ENCODE data around the gene CHCHD6.

GRCh38 chr3:126970101-126970500 lies 266.1 kb downstream of the CHCHD6 start:
- no peak for TF ChIP-seq CTCF (IDR thresholded peaks at IDR 0.05; ENCODE audit: poor library complexity, severe bottlenecking)
- TF ChIP-seq RAD21 (conservative IDR thresholded peaks at IDR 0.05): no peak
- no peak for TF ChIP-seq EZH2 (IDR thresholded peaks at IDR 0.05; ENCODE audit: borderline replicate concordance, insufficient read depth, low read length, poor library complexity, severe bottlenecking)
- TF ChIP-seq SMC3 (conservative IDR thresholded peaks at IDR 0.05; ENCODE audit: poor library complexity): no peak
- TF ChIP-seq POLR2AphosphoS5 (IDR thresholded peaks at IDR 0.05): no peak
- TF ChIP-seq EP300 (conservative IDR thresholded peaks at IDR 0.05; ENCODE audit: poor library complexity, severe bottlenecking): no peak
- no peak for TF ChIP-seq REST (IDR thresholded peaks at IDR 0.05; ENCODE audit: borderline replicate concordance)
- TF ChIP-seq MXI1 (conservative IDR thresholded peaks at IDR 0.05; ENCODE audit: poor library complexity, severe bottlenecking): no peak
- no peak for TF ChIP-seq TAF1 (IDR thresholded peaks at IDR 0.05; ENCODE audit: low read depth)

Measured in neural cell (in vitro differentiated cells).